HCT116 (cell line): ENCODE results near the gene NFIA.

ENCODE experiments used
- CTCF ChIP-seq, 3 experiments: fragments of 200-600 bp in 1 of 3; sonication (generic) in 1 of 3; IDR thresholded peaks in 2 of 3; conservative IDR thresholded peaks in 1 of 3; 2 replicates each; pipeline ENCODE4 v1.5.1; 2012 to 2017; ENCODE audit warnings: low read depth in 2 of 3, low read length in 2 of 3, antibody characterized with exemption in 1 of 3, borderline replicate concordance in 1 of 3, control low read depth in 1 of 3, mild to moderate bottlenecking in 1 of 3, mixed read lengths in 1 of 3, mixed run types in 1 of 3, moderate library complexity in 1 of 3; ENCODE audit not compliant: insufficient read depth in 1 of 3
- EGR1 ChIP-seq: IDR thresholded peaks from 2 replicates; pipeline ENCODE4 v1.6.1; 2012; ENCODE audit warnings: low read depth
- EZH2 ChIP-seq: fragments of 200-600 bp; sonication (generic); IDR thresholded peaks from 2 replicates; pipeline ENCODE4 v1.6.1; 2017; ENCODE audit warnings: antibody characterized with exemption, mixed run types
- JUND ChIP-seq: IDR thresholded peaks from 2 replicates; pipeline ENCODE4 v1.6.1; 2012
- SP1 ChIP-seq: IDR thresholded peaks from 2 replicates; pipeline ENCODE4 v1.6.1; 2012; ENCODE audit warnings: low read depth
- SRF ChIP-seq: IDR thresholded peaks from 2 replicates; pipeline ENCODE4 v1.6.1; 2012; ENCODE audit warnings: low read depth
- YY1 ChIP-seq: IDR thresholded peaks from 2 replicates; pipeline ENCODE4 v1.6.1; 2011; ENCODE audit warnings: low read length, low read depth, moderate library complexity, mild to moderate bottlenecking; ENCODE audit not compliant: insufficient replicate concordance; ENCODE audit errors: extremely low read depth

- TF ChIP-seq CTCF (IDR thresholded peaks at IDR 0.05 in 2 of 3, conservative IDR thresholded peaks at IDR 0.05 in 1 of 3; ENCODE audit: borderline replicate concordance in 1 of 3, insufficient read depth in 1 of 3, low read depth in 2 of 3, low read length in 2 of 3): no peak
- TF ChIP-seq JUND: no peak
- TF ChIP-seq SRF: no peak
- no peak for TF ChIP-seq EGR1
- no peak for TF ChIP-seq EZH2
- TF ChIP-seq SP1: no peak
- no peak for TF ChIP-seq YY1
Observed at GRCh38 chr1:61372944-61373343, 290.6 kb downstream of the NFIA start.
